GM18511 (cell line): ENCODE results near the gene POMT2.

Experiments used
- ATAC-seq: cut with Tn5 transposase; IDR thresholded peaks from one replicate; pipeline ENCODE4 v1.9.1; 2021; ENCODE audit warnings: mild to moderate bottlenecking, moderate library complexity; ENCODE audit not compliant: unreplicated experiment

The POMT2 gene

GRCh38 chr14:77270361-77271112 is 50.1 kb downstream of the POMT2 start:
- no peak for ATAC-seq

- ATAC-seq = no peak
These were observed 51.6 kb downstream of the POMT2 start for GRCh38 chr14:77268989-77269600.

GRCh38 chr14:77267937-77268699 is 52.6 kb downstream of the POMT2 start:
- ATAC-seq = no peak

- no peak for ATAC-seq
These were observed 54.3 kb downstream of the POMT2 start for GRCh38 chr14:77266336-77266735.

- ATAC-seq = no peak
These were observed 54.9 kb downstream of the POMT2 start for GRCh38 chr14:77265561-77266335.

GRCh38 chr14:77265187-77265515 is 55.5 kb downstream of the POMT2 start:
- ATAC-seq = no peak

GRCh38 chr14:77264466-77265186 is 56.1 kb downstream of the POMT2 start:
- ATAC-seq = no peak

- no peak for ATAC-seq
These were observed 60.1 kb downstream of the POMT2 start for GRCh38 chr14:77260631-77261030.

GRCh38 chr14:77260199-77260598 is 60.5 kb downstream of the POMT2 start:
- no peak for ATAC-seq

- no peak for ATAC-seq
These were observed 61.5 kb downstream of the POMT2 start for GRCh38 chr14:77259025-77259715.

- no peak for ATAC-seq
These were observed 62.1 kb downstream of the POMT2 start for GRCh38 chr14:77258566-77258965.

- no peak for ATAC-seq
These were observed 63.0 kb downstream of the POMT2 start for GRCh38 chr14:77257700-77258099.

GRCh38 chr14:77256694-77257093 is 64.0 kb downstream of the POMT2 start:
- no peak for ATAC-seq

- ATAC-seq = no peak
These were observed 67.1 kb downstream of the POMT2 start for GRCh38 chr14:77253333-77254190.

- no peak for ATAC-seq
These were observed 68.8 kb downstream of the POMT2 start for GRCh38 chr14:77251870-77252269.

GRCh38 chr14:77250927-77251326 is 69.8 kb downstream of the POMT2 start:
- ATAC-seq = no peak

- no peak for ATAC-seq
These were observed 71.4 kb downstream of the POMT2 start for GRCh38 chr14:77249286-77249685.

GRCh38 chr14:77248666-77249065 is 72.0 kb downstream of the POMT2 start:
- ATAC-seq = no peak

- ATAC-seq = no peak
These were observed 73.9 kb downstream of the POMT2 start for GRCh38 chr14:77246784-77247183.
